GM21723 (cell line): ENCODE measurements around the gene NEU2.

Source experiments
- ATAC-seq: cut with Tn5 transposase; IDR thresholded peaks from one replicate; pipeline ENCODE4 v1.9.1; 2021; ENCODE audit warnings: mild to moderate bottlenecking, moderate library complexity; ENCODE audit not compliant: unreplicated experiment

The NEU2 gene

GRCh38 chr2:233032551-233033320 lies at the start of gene NEU2:
TSS of gene NEU2 (plus strand) at chr2:233032672. CDS start at chr2:233032672, 0 bp downstream.
- no peak for ATAC-seq

GRCh38 chr2:232982926-232983668 lies 49.4 kb upstream of the NEU2 start:
- no peak for ATAC-seq

- ATAC-seq, result no peak
These were observed 48.8 kb upstream of the NEU2 start for GRCh38 chr2:232983669-232984140.

GRCh38 chr2:232984451-232985207 lies 47.8 kb upstream of the NEU2 start:
- ATAC-seq, result no peak

- ATAC-seq, result no peak
These were observed 46.3 kb upstream of the NEU2 start for GRCh38 chr2:232986155-232986554.

GRCh38 chr2:232993231-232993821 lies 39.1 kb upstream of the NEU2 start:
- ATAC-seq, result no peak

GRCh38 chr2:232994446-232994845 lies 38.0 kb upstream of the NEU2 start:
- ATAC-seq, result no peak

- ATAC-seq, result no peak
These were observed 34.5 kb upstream of the NEU2 start for GRCh38 chr2:232997749-232998665.

GRCh38 chr2:232998666-232998985 lies 33.8 kb upstream of the NEU2 start:
- ATAC-seq, result no peak

GRCh38 chr2:232999354-232999753 lies 33.1 kb upstream of the NEU2 start:
- no peak for ATAC-seq

GRCh38 chr2:233000886-233001750 lies 31.4 kb upstream of the NEU2 start:
- no peak for ATAC-seq

GRCh38 chr2:233002829-233003657 lies 29.4 kb upstream of the NEU2 start:
- ATAC-seq, result no peak

GRCh38 chr2:233003658-233004555 lies 28.6 kb upstream of the NEU2 start:
- no peak for ATAC-seq

- ATAC-seq, result no peak
These were observed 27.4 kb upstream of the NEU2 start for GRCh38 chr2:233005096-233005495.

GRCh38 chr2:233006648-233007047 lies 25.8 kb upstream of the NEU2 start:
- no peak for ATAC-seq

- ATAC-seq, result no peak
These were observed 25.2 kb upstream of the NEU2 start for GRCh38 chr2:233007270-233007669.

- ATAC-seq, result no peak
These were observed 24.7 kb upstream of the NEU2 start for GRCh38 chr2:233007739-233008138.
